Islet of Langerhans (tissue), 1 donor: Measurements from ENCODE around the gene NPAS3.
"Not testable (repeated sequence)": the region's sequence is repeated elsewhere in the genome, so short reads cannot be mapped to it uniquely, and the experiment has no call there.

ENCODE experiments used
- FAIRE-seq: peaks from one replicate; lab custom pipeline; 2011; peaks lifted over from hg19 to GRCh38; lab: Jason Lieb, UNC

NPAS3 gene

GRCh38 chr14:33081259-33081658 lies 142.6 kb downstream of the NPAS3 start:
- FAIRE-seq = peak; percentile 56

DNA sequence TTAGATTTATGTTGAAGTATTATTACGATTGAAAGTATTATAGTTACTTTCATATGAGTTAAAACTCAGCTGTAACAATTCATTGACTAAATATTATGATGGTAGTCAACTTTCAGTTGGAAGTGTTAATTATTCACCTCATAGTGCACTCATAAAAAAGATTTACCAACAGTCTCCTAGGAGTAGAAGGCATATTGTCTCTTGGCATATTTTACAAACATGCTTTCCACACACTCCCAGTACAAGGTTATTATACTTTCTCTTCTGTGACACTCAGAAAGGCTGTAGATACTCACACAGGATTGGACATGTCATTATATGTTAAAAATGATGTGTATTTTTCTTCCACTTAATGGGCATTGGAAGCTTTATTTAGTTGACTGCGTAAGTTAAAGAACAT lies 147.1 kb downstream of the NPAS3 start:
- peak; percentile 72 for FAIRE-seq

- not testable (repeated sequence) for FAIRE-seq
These were observed 149.6 kb downstream of the NPAS3 start for GRCh38 chr14:33088274-33088673.

DNA sequence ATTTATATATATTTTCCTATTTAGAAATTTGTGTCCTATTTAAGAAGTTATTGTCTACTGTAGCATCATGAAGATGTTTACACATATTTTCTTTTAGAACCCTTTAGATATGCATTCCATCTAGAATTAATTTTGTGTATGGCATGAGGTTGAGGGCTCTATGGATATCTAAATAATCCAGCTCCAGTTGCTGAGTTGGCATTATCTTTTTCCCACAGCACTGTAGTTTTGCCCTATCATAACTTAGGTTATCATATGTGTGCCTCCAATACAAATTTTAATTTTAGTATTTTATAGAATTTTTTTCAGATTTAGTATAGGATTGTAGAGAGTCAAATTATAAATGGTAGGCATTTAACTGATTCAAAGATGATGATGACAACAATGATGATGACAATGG lies 159.3 kb downstream of the NPAS3 start:
- FAIRE-seq = no peak

- FAIRE-seq = peak; percentile 5
These were observed 164.8 kb downstream of the NPAS3 start for GRCh38 chr14:33103489-33103888.

- no peak for FAIRE-seq
These were observed 165.3 kb downstream of the NPAS3 start for GRCh38 chr14:33103966-33104365.

- no peak for FAIRE-seq
These were observed 172.2 kb downstream of the NPAS3 start for GRCh38 chr14:33110737-33111443.

DNA sequence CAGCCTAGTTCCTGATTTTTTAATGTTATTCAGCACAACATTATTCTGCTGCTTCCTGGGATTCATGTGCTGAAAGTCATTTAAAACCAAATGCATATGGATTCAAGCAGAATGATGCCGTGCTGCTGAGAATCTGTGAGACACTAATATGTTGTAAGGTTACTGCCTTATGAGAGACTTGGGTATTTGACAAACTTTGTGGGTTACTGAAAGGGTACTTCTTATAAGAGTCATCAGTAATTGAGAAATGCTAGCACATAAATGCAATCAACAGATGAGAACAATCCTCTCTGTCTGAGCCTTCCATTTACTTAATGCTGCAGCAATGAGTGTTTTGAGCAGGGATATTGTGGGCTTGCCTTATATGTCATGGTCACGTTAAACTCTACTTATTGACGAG lies 175.7 kb downstream of the NPAS3 start:
- FAIRE-seq = no peak

DNA sequence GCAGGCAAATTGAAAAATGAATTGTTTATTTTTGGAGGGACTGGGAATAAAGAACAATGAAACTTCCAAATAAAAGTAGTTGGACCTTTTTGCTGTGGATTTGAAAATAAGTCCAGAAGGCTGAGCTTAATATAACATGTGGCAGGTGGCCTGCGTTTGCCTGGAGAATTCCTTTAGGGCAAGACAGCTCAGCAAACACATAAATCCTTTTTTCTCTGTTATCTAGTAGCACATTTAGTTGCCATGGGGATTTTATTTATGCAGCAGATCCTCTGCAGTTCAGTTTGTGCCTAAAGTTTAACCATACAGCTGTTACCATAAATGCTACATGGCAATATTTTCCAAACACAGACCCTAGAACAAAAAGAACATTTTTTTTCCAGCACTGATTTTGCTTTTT lies 180.0 kb downstream of the NPAS3 start:
- FAIRE-seq = no peak

DNA sequence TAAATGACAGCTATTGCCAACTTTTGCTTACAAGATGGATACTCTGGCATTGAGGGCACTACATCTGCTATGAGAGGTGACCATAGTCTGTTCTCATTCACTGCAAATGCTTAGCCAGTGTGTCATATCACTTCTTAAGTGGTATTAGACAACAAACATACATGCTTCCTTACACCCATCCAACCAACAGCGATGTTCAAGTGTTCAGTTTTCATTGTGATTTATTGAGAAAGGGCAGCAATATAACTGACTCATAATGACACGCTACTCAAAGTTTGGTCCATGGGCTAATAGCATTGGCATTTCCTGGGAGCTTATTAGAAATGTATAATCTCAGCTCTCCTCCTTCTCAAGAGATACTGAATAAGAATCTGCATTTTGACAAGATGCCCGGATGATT lies 181.7 kb downstream of the NPAS3 start:
- no peak for FAIRE-seq

GRCh38 chr14:33120966-33121365 lies 182.3 kb downstream of the NPAS3 start:
- no peak for FAIRE-seq

DNA sequence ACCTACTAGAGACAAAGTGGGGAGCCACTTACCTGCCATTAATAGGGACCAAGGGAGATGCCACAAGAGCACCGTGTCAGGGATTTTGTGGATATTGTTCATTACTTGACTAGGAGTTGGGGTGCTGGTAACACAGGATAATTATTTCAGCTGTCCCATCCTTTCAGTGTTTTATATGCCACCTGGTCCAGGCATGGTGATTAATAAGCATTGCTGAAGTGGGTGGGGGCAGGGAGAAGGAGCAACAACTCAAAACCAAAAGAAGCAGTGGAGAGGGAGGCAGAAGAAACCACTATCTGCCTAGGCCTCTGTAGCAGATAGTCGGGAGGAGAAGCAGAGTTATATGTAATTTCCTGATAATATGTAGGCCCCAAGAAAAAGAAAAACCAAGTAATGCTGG lies 184.6 kb downstream of the NPAS3 start:
- no peak for FAIRE-seq

DNA sequence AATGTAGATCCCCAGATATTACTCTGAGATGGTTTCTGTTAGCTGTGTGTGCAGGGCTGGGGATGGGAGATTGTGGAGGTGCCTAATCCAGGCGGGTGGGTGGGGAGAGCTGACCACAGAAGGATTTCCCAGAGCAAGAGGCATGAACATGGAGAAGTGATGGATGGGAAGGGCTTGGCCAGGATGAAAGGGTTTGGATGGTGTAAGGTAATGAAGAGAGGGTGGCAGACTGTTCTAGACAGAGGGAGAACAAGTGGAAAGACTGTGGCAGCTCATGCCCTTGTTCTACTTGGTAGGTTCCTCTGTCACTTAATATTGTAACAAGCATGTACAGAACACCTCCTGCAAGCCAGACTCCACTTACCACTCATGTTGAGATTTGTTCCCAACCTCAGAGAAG lies 187.8 kb downstream of the NPAS3 start:
- no peak for FAIRE-seq

- FAIRE-seq = no peak
These were observed 188.9 kb downstream of the NPAS3 start for GRCh38 chr14:33127531-33127930.

DNA sequence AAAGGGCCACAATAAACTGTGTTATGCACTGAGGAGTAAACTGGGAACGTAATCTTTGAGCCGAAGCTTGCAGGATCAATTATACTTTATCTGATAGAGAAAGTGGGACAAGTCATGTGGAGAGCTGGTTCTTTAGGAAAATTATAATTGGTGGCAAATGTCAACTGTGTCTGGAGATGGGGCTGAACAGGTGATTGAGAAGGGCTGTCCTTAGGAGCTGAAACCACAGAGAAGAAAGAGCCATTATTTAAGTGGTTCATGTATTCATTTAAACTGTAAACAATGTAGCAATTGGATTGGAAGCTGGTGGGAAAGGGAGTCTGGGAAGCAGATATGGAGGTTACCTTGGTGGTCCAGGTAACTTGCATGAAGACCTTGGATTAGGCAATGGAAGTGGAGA lies 193.1 kb downstream of the NPAS3 start:
- FAIRE-seq = no peak

DNA sequence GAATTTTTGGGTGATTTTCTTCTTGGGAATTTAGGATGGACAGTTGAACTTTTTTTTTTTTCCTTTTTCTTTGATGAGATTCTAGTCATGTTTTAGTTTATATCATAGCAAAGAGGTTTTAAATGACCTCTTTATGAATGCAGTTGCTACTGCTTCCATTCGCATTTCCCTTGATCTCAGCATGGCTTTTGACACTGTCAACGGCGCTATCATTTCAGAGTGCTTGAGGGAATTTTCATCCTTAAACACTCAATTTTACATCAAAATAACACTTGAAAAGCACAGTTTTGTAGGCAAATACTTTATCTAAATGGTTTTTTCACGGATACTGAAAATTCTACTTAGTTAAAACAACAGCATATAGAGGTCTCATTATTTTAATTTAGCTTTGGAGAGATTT lies 195.5 kb downstream of the NPAS3 start:
- FAIRE-seq = no peak

GRCh38 chr14:33134975-33135374 lies 196.3 kb downstream of the NPAS3 start:
- no peak for FAIRE-seq

DNA sequence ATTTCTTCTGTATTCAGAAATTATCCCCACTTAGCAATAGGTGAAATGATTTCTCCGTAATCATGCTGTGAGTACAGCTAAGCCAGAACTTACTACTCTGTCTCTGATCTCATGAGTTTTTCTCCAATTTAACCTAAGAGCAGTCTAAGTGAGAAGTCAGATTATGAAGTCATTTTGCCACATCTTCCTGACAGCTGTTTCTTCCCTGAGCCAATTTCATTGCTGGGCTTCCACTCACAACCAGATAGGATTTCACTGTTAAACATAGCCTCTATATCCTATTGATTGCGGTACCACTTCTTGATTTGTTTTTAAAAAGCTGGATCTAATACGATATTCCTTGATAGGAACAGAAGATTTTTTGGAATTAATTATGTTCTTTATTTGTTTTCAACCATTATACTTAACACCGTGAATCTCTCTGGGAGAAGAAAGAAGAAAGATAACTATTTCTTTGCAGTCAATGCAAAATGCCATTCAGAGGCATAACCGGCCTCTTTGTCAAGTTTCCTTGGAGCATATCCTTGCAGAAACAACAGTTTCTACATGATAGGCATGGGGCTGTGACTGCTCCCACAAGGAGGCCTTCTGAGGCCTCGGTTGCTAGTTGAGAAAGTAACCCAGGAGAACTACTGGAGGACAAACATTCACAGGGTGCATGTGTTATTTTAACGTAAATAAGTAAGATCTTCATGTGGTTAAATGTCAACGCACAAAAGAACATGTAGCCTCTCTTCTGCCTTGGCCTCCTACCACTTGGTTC lies 212.2 kb downstream of the NPAS3 start:
- no peak for FAIRE-seq

- FAIRE-seq = no peak
These were observed 224.4 kb downstream of the NPAS3 start for GRCh38 chr14:33163109-33163508.

DNA sequence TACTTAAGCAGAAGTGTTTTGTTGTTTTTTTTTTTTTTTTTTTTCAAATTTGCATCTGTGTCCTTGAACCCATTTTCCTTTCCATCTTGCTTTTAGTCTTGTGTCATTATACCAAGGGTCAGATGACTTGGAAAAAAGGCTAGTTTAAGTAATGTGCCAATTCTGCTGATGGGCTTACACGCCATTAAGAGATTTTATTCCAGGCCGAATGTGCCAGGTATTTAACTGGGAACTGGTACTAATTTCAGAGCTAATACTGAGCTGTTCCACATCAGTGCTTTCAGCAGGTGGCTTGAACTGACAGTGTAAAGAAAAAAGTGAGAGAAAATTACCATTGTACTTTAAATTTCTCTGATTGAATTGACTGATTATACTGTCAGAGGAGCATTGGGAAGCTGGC lies 224.9 kb downstream of the NPAS3 start:
- FAIRE-seq = peak; percentile 94

DNA sequence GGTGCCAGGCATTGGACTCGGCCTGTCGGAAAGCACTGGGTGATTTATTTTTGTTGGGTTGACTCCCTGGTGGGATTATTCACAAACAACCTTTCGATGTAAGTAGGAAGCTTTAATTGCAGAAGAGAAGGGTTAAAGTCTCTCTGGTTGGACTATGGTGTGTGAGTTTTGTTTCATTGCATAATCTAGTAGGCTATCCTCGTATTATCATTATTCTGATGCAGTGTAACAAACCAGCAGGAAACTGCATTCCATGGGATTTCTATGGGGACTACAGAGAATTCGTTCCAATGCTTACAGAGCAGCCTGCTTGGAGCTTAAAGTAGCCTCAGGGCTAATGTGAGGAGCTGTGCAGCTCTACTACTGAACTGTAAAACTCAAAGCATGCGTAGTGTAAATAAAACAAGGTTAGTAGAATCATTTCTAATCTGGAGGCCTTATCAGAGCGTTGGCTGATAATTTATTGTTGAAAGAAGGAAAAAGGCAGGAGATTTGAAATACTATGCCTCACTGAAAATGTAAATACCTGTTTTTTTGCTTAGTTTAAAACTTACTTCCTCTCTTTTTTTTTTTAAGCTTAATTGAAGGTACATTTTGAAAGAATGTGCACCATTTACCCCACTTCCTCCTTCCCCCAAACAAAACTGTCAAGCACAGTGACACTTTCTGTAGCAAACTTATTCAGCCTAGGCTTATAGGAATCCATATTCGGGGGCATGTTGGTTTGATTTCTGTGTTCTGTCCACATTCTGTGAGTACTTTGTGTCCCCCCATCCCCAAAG lies 226.7 kb downstream of the NPAS3 start:
- FAIRE-seq = no peak

GRCh38 chr14:33165926-33166289 lies 227.2 kb downstream of the NPAS3 start:
- no peak for FAIRE-seq

DNA sequence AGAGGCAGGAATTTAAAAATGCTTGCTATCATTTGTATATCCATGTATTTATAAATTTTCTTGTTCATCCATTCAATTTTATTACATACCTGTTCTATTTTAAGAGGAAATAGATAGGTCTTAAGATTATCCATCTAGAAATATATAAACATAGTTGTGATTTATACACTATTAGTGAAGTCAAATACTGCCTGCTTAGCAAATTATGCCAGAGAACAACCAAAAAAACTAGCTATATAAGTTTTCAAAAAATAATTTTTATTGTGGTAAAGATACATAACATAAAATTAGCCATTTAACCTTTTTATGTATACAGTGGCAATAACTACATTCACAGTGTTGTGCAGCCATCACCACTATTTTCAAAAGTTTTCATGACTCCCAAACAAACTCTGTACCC lies 237.3 kb downstream of the NPAS3 start:
- peak; percentile 5 for FAIRE-seq
